Hepatocyte (in vitro differentiated cells): Measurements from ENCODE around the gene TIRAP. TPM values are rescaled to one million over a fixed set of nuclear protein-coding genes. Genes with fewer than 3 reads are reported as not detected.

Experiments
- DNase-seq: peaks from one replicate; pipeline ENCODE4 v3.0.0-alpha.2; 2016; ENCODE audit warnings: low spot score
- H2AFZ ChIP-seq: fragments of 200-600 bp; sonication (generic); 2 replicates; pipeline ENCODE4 v1.6.0; 2016; ENCODE audit warnings: antibody characterized with exemption, mild to moderate bottlenecking
- H3K27ac ChIP-seq: fragments of 200-600 bp; sonication (generic); 2 replicates; pipeline ENCODE4 v1.5.1; 2016; ENCODE audit warnings: mild to moderate bottlenecking
- H3K27me3 ChIP-seq: fragments of 200-600 bp; sonication (generic); 2 replicates; pipeline ENCODE4 v1.6.1; 2016
- H3K36me3 ChIP-seq: fragments of 200-600 bp; sonication (generic); replicated peaks from 2 replicates; pipeline ENCODE4 v1.5.1; 2016; ENCODE audit warnings: low read depth; ENCODE audit not compliant: insufficient read depth
- H3K4me1 ChIP-seq: fragments of 200-600 bp; sonication (generic); 2 replicates; pipeline ENCODE4 v1.5.1; 2016; ENCODE audit warnings: mild to moderate bottlenecking, moderate library complexity; ENCODE audit not compliant: insufficient read depth
- H3K4me2 ChIP-seq: fragments of 200-600 bp; sonication (generic); 2 replicates; pipeline ENCODE4 v1.6.0; 2016
- H3K4me3 ChIP-seq: fragments of 200-600 bp; sonication (generic); 2 replicates; pipeline ENCODE4 v1.5.1; 2016; ENCODE audit warnings: mild to moderate bottlenecking
- H3K79me2 ChIP-seq: fragments of 200-600 bp; sonication (generic); 2 replicates; pipeline ENCODE4 v1.6.0; 2017; ENCODE audit warnings: mild to moderate bottlenecking
- H3K9me2 ChIP-seq: fragments of 200-600 bp; sonication (generic); replicated peaks from 2 replicates; pipeline ENCODE4 v1.6.0; 2017; ENCODE audit warnings: mild to moderate bottlenecking; ENCODE audit not compliant: insufficient read depth
- H3K9me3 ChIP-seq: fragments of 200-600 bp; sonication (generic); 2 replicates; pipeline ENCODE4 v1.5.1; 2016; ENCODE audit warnings: low read depth, mild to moderate bottlenecking
- H4K20me1 ChIP-seq: fragments of 200-600 bp; sonication (generic); 2 replicates; pipeline ENCODE4 v1.6.0; 2016; ENCODE audit warnings: mild to moderate bottlenecking; ENCODE audit not compliant: insufficient read depth, poor library complexity, severe bottlenecking
- EZH2 ChIP-seq: fragments of 200-600 bp; sonication (generic); IDR thresholded peaks from 2 replicates; pipeline ENCODE4 v1.6.1; 2016; ENCODE audit warnings: antibody characterized with exemption, mild to moderate bottlenecking, borderline replicate concordance
- EZH2phosphoT487 ChIP-seq: fragments of 200-600 bp; sonication (generic); IDR thresholded peaks from one replicate; pipeline ENCODE4 v1.6.1; 2018; ENCODE audit warnings: antibody characterized with exemption, mild to moderate bottlenecking, low read depth, moderate library complexity; ENCODE audit not compliant: unreplicated experiment, severe bottlenecking
- WGBS: methylation state at CpG from one replicate; pipeline ENCODE4 v1.1.6; 2016; ENCODE audit warnings: low lambda C conversion rate; ENCODE audit errors: missing lambda C conversion rate; 5-methylcytosine and 5-hydroxymethylcytosine counted together
- polyA plus RNA-seq: library from polyadenylated mRNA; unstranded; fragments of >200 nt; fragmentation: Nextera tagmentation; extraction: Ambion mirVana; gene quantifications from 2 replicates; pipeline ENCODE4 v1.2.1, GENCODE V29; 2016
- total RNA-seq: library from RNA; depleted of rRNA; stranded (reverse); fragments of >200 nt; gene quantifications from 2 replicates; pipeline ENCODE4 v1.2.3, GENCODE V29; 2014
- TF ChIP-seq, protein P1 (sequence below): fragments of 200-600 bp; sonication (generic); IDR thresholded peaks from 2 replicates; pipeline ENCODE4 v1.5.1; 2016; ENCODE audit warnings: antibody characterized with exemption, mild to moderate bottlenecking; ENCODE audit not compliant: poor library complexity

Gene TIRAP
- total and polyA plus RNA-seq, 2 experiments from 2014 or later, result 5.3 to 6.4 TPM

DNA sequence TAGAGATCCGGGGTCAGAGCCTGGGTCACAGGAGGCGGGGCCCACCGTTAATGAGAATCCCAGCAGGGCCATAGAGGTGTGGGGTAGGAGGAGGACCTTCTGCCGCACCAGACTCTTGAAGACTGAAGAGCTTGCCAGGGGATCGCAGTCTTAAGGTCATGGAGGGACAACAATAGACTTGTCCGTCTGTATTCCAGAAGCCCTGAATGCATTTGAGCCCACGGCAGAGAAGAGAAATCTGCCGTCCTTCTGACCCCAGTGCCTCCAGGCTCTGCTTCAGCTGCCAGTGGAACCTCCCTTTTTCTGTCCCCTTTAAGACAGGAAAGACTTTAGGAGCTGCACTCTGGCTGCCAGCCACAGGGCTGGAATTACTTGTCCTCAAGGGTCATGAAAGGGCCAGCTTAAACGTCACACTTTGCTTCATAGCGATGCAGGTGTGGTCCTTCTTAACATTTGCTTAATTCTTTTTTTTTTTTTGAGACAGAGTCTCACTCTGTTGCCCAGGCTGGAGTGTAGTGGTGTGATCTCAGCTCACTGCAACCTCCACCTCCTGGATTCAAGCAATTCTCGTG is 57.1 kb downstream of the TIRAP start:
- H3K9me3 ChIP-seq, result no peaks in the 10 kb centered on the region
- TF ChIP-seq EZH2phosphoT487, result no peak
- no peaks in the 10 kb centered on the region for H3K27me3 ChIP-seq
- WGBS, result 73% methylated on average over 11 of the region's 11 CpGs
- H3K4me1 ChIP-seq, result peaks cover 34% of the 10 kb centered on the region
- no peak overlapping the region for H3K4me2 ChIP-seq
- no peak for DNase-seq
- no peaks in the 10 kb centered on the region for H3K79me2 ChIP-seq
- H3K36me3 ChIP-seq, result no peaks in the 10 kb centered on the region
- H3K27ac ChIP-seq, result peak overlapping the region; percentile 8
- no peaks in the 10 kb centered on the region for H4K20me1 ChIP-seq
- no peak overlapping the region for H2AFZ ChIP-seq
- no peak overlapping the region for H3K4me3 ChIP-seq
- H3K9me2 ChIP-seq, result no peaks in the 10 kb centered on the region

DNA sequence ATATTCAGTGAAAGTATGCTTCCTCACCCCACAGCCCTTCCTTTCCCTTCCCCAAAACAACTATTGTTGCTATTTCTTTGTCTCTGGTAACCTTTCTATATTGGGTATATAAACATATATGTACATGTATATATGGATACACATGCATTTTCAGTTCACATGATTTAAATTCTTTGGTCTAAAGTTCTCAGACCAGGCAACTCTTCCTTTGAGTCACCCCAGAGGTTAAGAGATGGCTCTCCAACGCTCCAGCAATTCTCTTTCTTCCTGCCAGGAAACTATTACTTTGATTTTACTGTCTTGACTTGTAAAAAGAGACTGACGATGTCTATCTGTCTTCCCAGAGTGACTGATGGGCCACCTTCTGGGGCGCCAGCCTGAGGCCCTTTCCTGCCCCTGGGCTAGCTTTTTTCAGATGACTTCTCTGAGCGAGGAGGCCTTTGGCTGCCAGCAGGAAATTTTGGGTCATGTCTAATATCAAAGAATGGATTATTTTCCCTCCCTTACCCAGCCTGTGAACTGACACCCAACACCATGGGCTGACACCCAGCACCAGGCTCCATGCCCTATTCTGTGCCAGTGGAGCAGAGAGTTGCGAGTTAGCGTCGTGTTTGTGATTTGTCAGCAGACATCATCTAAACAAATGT is 58.2 kb downstream of the TIRAP start:
- Histone ChIP-seq H3K4me3 (no peak overlapping the region), H4K20me1 (no peaks in the 10 kb centered on the region), H3K9me2 (no peaks in the 10 kb centered on the region), H3K27ac (peak overlapping the region; percentile 57), H3K9me3 (no peaks in the 10 kb centered on the region), H3K79me2 (no peaks in the 10 kb centered on the region), H3K36me3 (no peaks in the 10 kb centered on the region), H3K4me1 (peaks cover 39% of the 10 kb centered on the region), H3K27me3 (no peaks in the 10 kb centered on the region), H2AFZ (no peak overlapping the region), H3K4me2 (no peak overlapping the region)
- no peak for DNase-seq
- 83% methylated on average over 7 of the region's 7 CpGs for WGBS
- TF ChIP-seq, protein P1, sequence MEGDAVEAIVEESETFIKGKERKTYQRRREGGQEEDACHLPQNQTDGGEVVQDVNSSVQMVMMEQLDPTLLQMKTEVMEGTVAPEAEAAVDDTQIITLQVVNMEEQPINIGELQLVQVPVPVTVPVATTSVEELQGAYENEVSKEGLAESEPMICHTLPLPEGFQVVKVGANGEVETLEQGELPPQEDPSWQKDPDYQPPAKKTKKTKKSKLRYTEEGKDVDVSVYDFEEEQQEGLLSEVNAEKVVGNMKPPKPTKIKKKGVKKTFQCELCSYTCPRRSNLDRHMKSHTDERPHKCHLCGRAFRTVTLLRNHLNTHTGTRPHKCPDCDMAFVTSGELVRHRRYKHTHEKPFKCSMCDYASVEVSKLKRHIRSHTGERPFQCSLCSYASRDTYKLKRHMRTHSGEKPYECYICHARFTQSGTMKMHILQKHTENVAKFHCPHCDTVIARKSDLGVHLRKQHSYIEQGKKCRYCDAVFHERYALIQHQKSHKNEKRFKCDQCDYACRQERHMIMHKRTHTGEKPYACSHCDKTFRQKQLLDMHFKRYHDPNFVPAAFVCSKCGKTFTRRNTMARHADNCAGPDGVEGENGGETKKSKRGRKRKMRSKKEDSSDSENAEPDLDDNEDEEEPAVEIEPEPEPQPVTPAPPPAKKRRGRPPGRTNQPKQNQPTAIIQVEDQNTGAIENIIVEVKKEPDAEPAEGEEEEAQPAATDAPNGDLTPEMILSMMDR, result no peak
- TF ChIP-seq EZH2phosphoT487, result no peak
- TF ChIP-seq EZH2, result no peak

DNA sequence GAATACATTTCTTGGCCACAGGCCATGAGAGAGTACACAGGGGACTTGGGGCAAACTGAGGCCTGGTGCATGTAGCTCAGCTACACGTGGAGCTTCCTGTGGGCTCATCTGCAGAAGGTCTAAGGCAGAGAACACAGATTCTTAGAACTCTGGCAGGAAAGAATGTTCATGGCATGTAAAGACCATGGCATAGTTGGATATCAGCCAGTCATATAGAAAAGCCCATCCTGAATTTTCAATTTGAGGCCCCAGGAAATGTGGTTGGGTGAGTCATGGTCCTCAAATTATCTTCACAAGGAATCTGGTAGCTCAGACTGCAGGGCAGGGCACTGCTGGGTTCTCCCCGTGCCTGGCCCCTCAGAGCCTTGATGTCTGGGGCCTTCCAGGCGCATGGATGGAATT is 58.9 kb downstream of the TIRAP start:
- WGBS, result 54% methylated on average over 3 of the region's 3 CpGs
- H3K4me1 ChIP-seq, result peaks cover 42% of the 10 kb centered on the region
- H3K9me2 ChIP-seq, result no peaks in the 10 kb centered on the region
- H3K4me2 ChIP-seq, result peak overlapping the region; percentile 35
- no peaks in the 10 kb centered on the region for H3K27me3 ChIP-seq
- no peaks in the 10 kb centered on the region for H3K9me3 ChIP-seq
- H3K36me3 ChIP-seq, result no peaks in the 10 kb centered on the region
- no peaks in the 10 kb centered on the region for H3K79me2 ChIP-seq
- no peak for DNase-seq
- no peak overlapping the region for H2AFZ ChIP-seq
- peak overlapping the region; percentile 57 for H3K27ac ChIP-seq
- TF ChIP-seq EZH2 (no peak), EZH2phosphoT487 (no peak)
- TF ChIP-seq, protein P1, result no peak
- H3K4me3 ChIP-seq, result no peak overlapping the region
- H4K20me1 ChIP-seq, result no peaks in the 10 kb centered on the region

DNA sequence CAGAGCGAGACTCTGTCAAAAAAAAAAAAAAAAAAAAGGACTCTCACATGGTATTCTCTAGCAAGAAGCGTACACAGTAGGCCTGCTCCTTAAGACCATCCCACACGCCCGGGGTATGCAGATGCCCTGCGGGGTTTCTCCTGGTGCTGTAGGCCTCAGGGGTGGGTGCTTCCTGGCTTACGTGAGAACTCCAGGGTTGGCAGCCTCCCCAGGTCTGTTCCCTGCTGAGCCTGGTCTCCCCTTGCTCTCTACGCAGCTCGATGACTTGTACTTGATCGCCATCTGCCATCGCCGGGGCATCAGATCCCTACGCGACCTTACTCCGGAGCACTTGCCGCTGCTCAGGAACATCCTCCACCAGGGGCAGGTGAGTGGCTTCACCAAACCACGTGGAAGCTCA is 60.2 kb downstream of the TIRAP start:
- Histone ChIP-seq H3K4me3 (no peak overlapping the region), H3K79me2 (no peaks in the 10 kb centered on the region), H3K27me3 (no peaks in the 10 kb centered on the region), H3K4me2 (no peak overlapping the region), H3K4me1 (peaks cover 39% of the 10 kb centered on the region), H3K9me2 (no peaks in the 10 kb centered on the region), H3K9me3 (no peaks in the 10 kb centered on the region), H2AFZ (no peak overlapping the region), H3K36me3 (no peaks in the 10 kb centered on the region), H3K27ac (no peak overlapping the region), H4K20me1 (no peaks in the 10 kb centered on the region)
- WGBS, result 98% methylated on average over 16 of the region's 16 CpGs
- TF ChIP-seq, protein P1, result no peak
- TF ChIP-seq EZH2phosphoT487 (no peak), EZH2 (no peak)
- no peak for DNase-seq
